ENCODE measurements around the gene USP7.
"Not testable (repeated sequence)": the region's sequence is repeated elsewhere in the genome, so short reads cannot be mapped to it uniquely, and the experiment has no call there.

The USP7 gene

DNA sequence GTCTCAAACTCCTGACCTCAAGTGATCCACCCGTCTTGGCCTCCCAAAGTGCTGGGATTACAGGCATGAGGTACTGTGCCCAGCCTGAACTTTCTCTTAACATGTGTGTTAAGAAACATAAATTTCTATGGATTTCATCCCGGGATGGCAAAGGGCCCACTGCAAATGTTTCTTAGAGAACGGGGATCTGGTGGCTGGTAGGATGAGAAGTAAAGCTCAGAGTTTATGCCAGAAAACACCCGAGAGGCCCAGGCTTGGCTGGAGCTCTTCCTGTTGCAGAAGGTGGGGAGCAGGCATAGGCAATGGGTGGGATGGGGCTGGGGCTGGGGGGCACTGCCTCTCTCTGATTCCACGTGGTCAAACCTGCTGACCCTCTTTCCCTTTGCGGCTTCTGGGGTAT lies 89.3 kb downstream of the USP7 start:
- Histone ChIP-seq H3K9me3 (ENCODE audit: control extremely low read depth in 1 of 5, control insufficient read depth in 4 of 5, insufficient read depth in 2 of 5, low read depth in 1 of 5, low read length in 4 of 5) (no peaks in the 10 kb centered on the region), H3K36me3 (ENCODE audit: control insufficient read depth in 4 of 4, insufficient read depth in 4 of 4, low read length in 3 of 4) (no peaks in the 10 kb centered on the region), H3K27me3 (replicated peaks in 2 of 5; ENCODE audit: control insufficient read depth in 4 of 5, insufficient read depth in 5 of 5, low read length in 4 of 5) (no peaks in the 10 kb centered on the region), H3K27ac (ENCODE audit: insufficient read depth in 1 of 2, low read depth in 1 of 2, low read length in 2 of 2, poor library complexity in 1 of 2, severe bottlenecking in 2 of 2) (no peak overlapping the region), H3K4me1 (ENCODE audit: control extremely low read depth in 1 of 4, control insufficient read depth in 4 of 4, insufficient read depth in 4 of 4, low read length in 3 of 4) (peaks cover 0 to 35% (median 16%) of the 10 kb centered on the region in 4 experiments), H3K4me3 (ENCODE audit: control insufficient read depth in 1 of 7, extremely low read depth in 1 of 7, insufficient read depth in 4 of 7, low read depth in 2 of 7, low read length in 6 of 7) (no peak overlapping the region)
- CTCF ChIA-PET = interaction anchor here (0.8 to 1.7 kb wide), 6 partner anchors 13 to 302 kb away, joined by 3 to 5 read pairs (median 3); no protein-coding TSS in a partner anchor
- WGBS (ENCODE audit: insufficient coverage) = 44% methylated on average over 3 of the region's 6 CpGs
- POLR2A ChIA-PET = interaction anchor here (0.9 kb wide), 1 partner anchor 16 kb away, joined by 3 read pairs; no protein-coding TSS in a partner anchor
- no peak for DNase-seq

DNA sequence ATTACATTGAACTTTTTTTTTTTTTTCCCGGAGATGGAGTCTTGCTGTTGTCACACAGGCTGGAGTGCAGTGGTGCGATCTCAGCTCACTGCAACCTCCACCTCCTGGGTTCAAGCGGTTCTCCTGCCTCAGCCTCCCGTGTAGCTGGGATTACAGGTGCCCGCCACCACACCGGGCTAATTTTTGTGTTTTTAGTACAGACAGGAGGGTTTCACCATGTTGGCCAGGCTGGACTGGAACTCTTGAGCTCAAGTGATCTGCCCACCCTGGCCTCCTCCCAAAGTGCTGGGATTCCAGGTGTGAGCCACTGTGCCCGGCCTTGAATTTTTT lies 89.9 kb downstream of the USP7 start:
- H3K4me3 ChIP-seq (ENCODE audit: control insufficient read depth in 1 of 7, extremely low read depth in 1 of 7, insufficient read depth in 4 of 7, low read depth in 2 of 7, low read length in 6 of 7); H3K36me3 ChIP-seq (ENCODE audit: control insufficient read depth in 4 of 4, insufficient read depth in 4 of 4, low read length in 3 of 4); H3K27ac ChIP-seq (ENCODE audit: insufficient read depth in 1 of 2, low read depth in 1 of 2, low read length in 2 of 2, poor library complexity in 1 of 2, severe bottlenecking in 2 of 2); H3K9me3 ChIP-seq (ENCODE audit: control extremely low read depth in 1 of 5, control insufficient read depth in 4 of 5, insufficient read depth in 2 of 5, low read depth in 1 of 5, low read length in 4 of 5); H3K27me3 ChIP-seq (replicated peaks in 2 of 5; ENCODE audit: control insufficient read depth in 4 of 5, insufficient read depth in 5 of 5, low read length in 4 of 5); DNase-seq: not testable (repeated sequence)
- CTCF ChIA-PET = interaction anchor here (0.6 to 4.3 kb wide), 10 partner anchors 8 to 302 kb away, joined by 3 to 36 read pairs (median 3); partner anchors contain the start of gene LITAFD
- POLR2A ChIA-PET = interaction anchor here (0.9 kb wide), 1 partner anchor 16 kb away, joined by 3 read pairs; no protein-coding TSS in a partner anchor
- 100% methylated on average over 3 of the region's 7 CpGs for WGBS (ENCODE audit: insufficient coverage)
- H3K4me1 ChIP-seq (ENCODE audit: control extremely low read depth in 1 of 4, control insufficient read depth in 4 of 4, insufficient read depth in 4 of 4, low read length in 3 of 4) = peaks cover 0 to 38% (median 19%) of the 10 kb centered on the region in 4 experiments

DNA sequence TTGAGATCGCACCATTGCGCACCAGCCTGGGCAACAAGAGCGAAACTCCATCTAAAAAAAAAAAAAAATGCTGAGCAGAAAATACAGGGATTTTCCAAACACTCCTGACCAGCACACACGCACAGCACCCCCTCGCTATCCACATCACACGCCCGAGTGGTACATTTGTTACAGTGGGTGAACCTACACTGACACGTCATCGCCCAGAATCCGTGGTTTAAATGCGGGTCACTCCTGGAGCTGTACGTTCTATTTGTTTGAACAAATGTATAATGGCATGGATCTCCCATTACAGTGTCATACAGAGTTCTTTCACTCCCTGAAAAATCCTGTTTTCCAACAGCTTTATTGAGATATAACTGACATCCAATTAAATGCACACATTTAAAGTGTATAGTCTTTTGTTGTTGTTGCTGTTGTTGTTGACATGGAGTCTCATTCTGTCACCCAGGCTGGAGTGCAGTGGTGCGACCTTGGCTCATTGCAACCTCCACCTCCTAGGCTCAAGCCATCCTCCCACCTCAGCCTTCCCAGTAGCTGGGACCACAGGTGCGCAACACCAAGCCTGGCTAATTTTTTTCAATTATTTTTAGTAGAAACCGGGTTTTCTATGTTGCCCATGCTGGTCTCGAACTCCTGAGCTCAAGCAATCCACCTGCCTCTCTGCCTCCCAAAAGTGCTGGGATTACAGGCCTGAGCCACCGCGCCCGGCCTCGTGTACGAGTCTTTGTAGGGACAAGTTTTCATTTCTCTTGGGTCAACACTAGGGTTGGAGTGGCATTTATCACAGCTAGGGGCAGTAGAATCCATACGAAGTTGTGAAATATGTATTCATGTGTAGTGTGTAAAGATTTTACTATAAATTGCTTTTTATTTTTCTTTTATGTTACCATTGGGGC lies 90.5 kb downstream of the USP7 start:
- no peaks in the 10 kb centered on the region for H3K27me3 ChIP-seq (replicated peaks in 2 of 5; ENCODE audit: control insufficient read depth in 4 of 5, insufficient read depth in 5 of 5, low read length in 4 of 5)
- WGBS (ENCODE audit: insufficient coverage) = 98% methylated on average over 15 of the region's 22 CpGs
- H3K4me3 ChIP-seq (ENCODE audit: control insufficient read depth in 1 of 7, extremely low read depth in 1 of 7, insufficient read depth in 4 of 7, low read depth in 2 of 7, low read length in 6 of 7) = no peak overlapping the region
- H3K9me3 ChIP-seq (ENCODE audit: control extremely low read depth in 1 of 5, control insufficient read depth in 4 of 5, insufficient read depth in 2 of 5, low read depth in 1 of 5, low read length in 4 of 5) = no peaks in the 10 kb centered on the region
- H3K27ac ChIP-seq (ENCODE audit: insufficient read depth in 1 of 2, low read depth in 1 of 2, low read length in 2 of 2, poor library complexity in 1 of 2, severe bottlenecking in 2 of 2) = no peak overlapping the region
- ChIA-PET CTCF (interaction anchor here (0.6 to 4.3 kb wide), 12 partner anchors 8 to 301 kb away, joined by 3 to 36 read pairs (median 3); partner anchors contain the start of gene LITAFD), POLR2A (no interaction called here)
- DNase-seq = peak in 2 of 3 donors; percentile 33 to 43
- H3K36me3 ChIP-seq (ENCODE audit: control insufficient read depth in 4 of 4, insufficient read depth in 4 of 4, low read length in 3 of 4) = no peaks in the 10 kb centered on the region
- H3K4me1 ChIP-seq (ENCODE audit: control extremely low read depth in 1 of 4, control insufficient read depth in 4 of 4, insufficient read depth in 4 of 4, low read length in 3 of 4) = peaks cover 0 to 37% (median 19%) of the 10 kb centered on the region in 4 experiments

DNA sequence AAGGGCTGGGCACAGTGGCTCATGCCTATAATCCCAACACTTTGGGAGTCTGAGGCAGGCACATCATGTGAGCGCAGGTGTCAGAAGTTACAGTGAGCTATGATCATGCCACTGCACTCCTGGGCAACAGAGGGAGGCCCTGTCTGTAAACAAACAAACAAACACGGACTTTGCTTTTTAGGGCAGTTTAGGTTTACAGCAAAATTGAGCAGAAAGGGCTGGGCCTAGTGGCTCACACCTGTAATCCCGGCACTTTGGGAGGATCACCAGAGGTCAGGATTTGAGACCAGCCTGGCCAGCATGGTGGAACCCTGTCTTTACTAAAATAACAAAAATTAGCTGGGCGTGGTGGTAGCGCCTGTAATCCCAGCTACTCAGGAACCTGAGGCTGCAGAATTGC lies 91.6 kb downstream of the USP7 start:
- ChIA-PET POLR2A (no interaction called here), CTCF (interaction anchor here (0.8 to 4.3 kb wide), 5 partner anchors 10 to 19 kb away, joined by 3 to 36 read pairs (median 3); partner anchors contain the start of gene LITAFD)
- no peaks in the 10 kb centered on the region for H3K27me3 ChIP-seq (replicated peaks in 2 of 5; ENCODE audit: control insufficient read depth in 4 of 5, insufficient read depth in 5 of 5, low read length in 4 of 5)
- H3K36me3 ChIP-seq (ENCODE audit: control insufficient read depth in 4 of 4, insufficient read depth in 4 of 4, low read length in 3 of 4) = no peaks in the 10 kb centered on the region
- H3K9me3 ChIP-seq (ENCODE audit: control extremely low read depth in 1 of 5, control insufficient read depth in 4 of 5, insufficient read depth in 2 of 5, low read depth in 1 of 5, low read length in 4 of 5) = no peaks in the 10 kb centered on the region
- 99% methylated on average over 5 of the region's 5 CpGs for WGBS (ENCODE audit: insufficient coverage)
- H3K4me1 ChIP-seq (ENCODE audit: control extremely low read depth in 1 of 4, control insufficient read depth in 4 of 4, insufficient read depth in 4 of 4, low read length in 3 of 4) = peaks cover 3 to 48% (median 30%) of the 10 kb centered on the region in 4 experiments
- H3K4me3 ChIP-seq (ENCODE audit: control insufficient read depth in 1 of 7, extremely low read depth in 1 of 7, insufficient read depth in 4 of 7, low read depth in 2 of 7, low read length in 6 of 7) = no peak overlapping the region
- DNase-seq = no peak
- no peak overlapping the region for H3K27ac ChIP-seq (ENCODE audit: insufficient read depth in 1 of 2, low read depth in 1 of 2, low read length in 2 of 2, poor library complexity in 1 of 2, severe bottlenecking in 2 of 2)

DNA sequence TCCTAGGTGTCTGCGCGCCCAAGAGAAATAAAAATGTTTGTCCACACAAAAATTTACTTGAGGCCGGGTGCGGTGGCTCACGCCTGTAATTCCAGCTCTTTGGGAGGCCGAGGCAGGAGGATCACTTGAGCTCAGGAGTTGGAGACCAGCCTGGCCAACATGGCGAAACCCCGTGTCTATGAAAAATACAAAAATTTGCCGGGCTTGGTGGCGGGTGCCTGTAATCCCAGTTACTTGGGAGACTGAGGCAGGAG lies 93.8 kb downstream of the USP7 start:
- POLR2A ChIA-PET; DNase-seq; H3K27ac ChIP-seq (ENCODE audit: insufficient read depth in 1 of 2, low read depth in 1 of 2, low read length in 2 of 2, poor library complexity in 1 of 2, severe bottlenecking in 2 of 2); H3K27me3 ChIP-seq (replicated peaks in 2 of 5; ENCODE audit: control insufficient read depth in 4 of 5, insufficient read depth in 5 of 5, low read length in 4 of 5); H3K36me3 ChIP-seq (ENCODE audit: control insufficient read depth in 4 of 4, insufficient read depth in 4 of 4, low read length in 3 of 4); H3K9me3 ChIP-seq (ENCODE audit: control extremely low read depth in 1 of 5, control insufficient read depth in 4 of 5, insufficient read depth in 2 of 5, low read depth in 1 of 5, low read length in 4 of 5): not testable (repeated sequence)
- CTCF ChIA-PET = interaction anchor here (1.2 to 4.3 kb wide), 3 partner anchors 10 to 20 kb away, joined by 3 to 36 read pairs (median 5); partner anchors contain the start of gene LITAFD
- 98% methylated on average over 9 of the region's 10 CpGs for WGBS (ENCODE audit: insufficient coverage)
- Histone ChIP-seq H3K4me1 (ENCODE audit: control extremely low read depth in 1 of 4, control insufficient read depth in 4 of 4, insufficient read depth in 4 of 4, low read length in 3 of 4) (peaks cover 3 to 63% (median 41%) of the 10 kb centered on the region in 4 experiments), H3K4me3 (ENCODE audit: control insufficient read depth in 1 of 7, extremely low read depth in 1 of 7, insufficient read depth in 4 of 7, low read depth in 2 of 7, low read length in 6 of 7) (peak overlapping the region in 1 of 7 experiments; percentile 82)

DNA sequence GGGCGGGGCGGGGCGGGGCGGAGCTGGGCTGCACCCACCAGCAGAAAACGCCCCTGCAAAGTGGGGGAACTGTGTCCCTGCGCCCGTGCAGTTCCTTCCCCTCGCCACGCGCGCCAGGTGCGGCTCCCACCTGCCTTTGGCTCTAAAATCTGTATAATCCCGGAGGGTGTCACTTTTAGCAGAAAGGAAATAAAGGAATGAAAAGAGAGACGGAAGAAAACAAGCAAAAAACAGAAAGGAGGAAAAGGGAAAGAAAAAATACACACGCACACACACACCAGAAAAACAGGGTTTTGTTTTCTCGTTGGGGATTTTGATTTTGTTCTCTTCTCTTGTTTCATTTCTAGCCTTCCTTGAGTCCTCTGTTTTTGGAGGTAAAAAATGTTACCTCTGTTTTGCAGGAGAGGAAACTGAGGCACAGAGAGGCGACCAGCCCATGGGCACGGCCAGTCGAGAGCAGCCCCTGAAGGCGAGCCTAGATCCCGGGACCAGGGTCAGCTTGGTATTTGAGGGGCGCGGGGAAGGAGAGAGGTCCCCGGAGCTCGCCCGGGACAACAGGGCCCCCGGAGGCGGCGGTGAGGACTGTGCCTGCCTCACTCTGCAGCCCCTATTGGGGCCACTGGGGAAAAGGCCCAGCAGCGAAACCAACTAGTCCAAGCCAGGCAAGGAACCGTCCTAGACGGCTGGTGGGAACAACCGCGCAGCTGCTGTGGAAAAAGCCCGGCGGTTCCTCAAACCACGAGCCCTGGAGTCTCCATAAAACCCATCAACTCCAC lies 94.3 kb downstream of the USP7 start:
- peak overlapping the region in 6 of 7 experiments; percentile 52 to 82 (median 66) for H3K4me3 ChIP-seq (ENCODE audit: control insufficient read depth in 1 of 7, extremely low read depth in 1 of 7, insufficient read depth in 4 of 7, low read depth in 2 of 7, low read length in 6 of 7)
- H3K4me1 ChIP-seq (ENCODE audit: control extremely low read depth in 1 of 4, control insufficient read depth in 4 of 4, insufficient read depth in 4 of 4, low read length in 3 of 4) = peaks cover 3 to 67% (median 41%) of the 10 kb centered on the region in 4 experiments
- no peak overlapping the region for H3K27ac ChIP-seq (ENCODE audit: insufficient read depth in 1 of 2, low read depth in 1 of 2, low read length in 2 of 2, poor library complexity in 1 of 2, severe bottlenecking in 2 of 2)
- ChIA-PET POLR2A (interaction anchor here (0.7 to 1.3 kb wide), 3 partner anchors 11 to 222 kb away, joined by 3 to 6 read pairs (median 5); partner anchors contain the start of gene HAPSTR1), CTCF (interaction anchor here (0.9 to 4.3 kb wide), 7 partner anchors 9 to 233 kb away, joined by 3 to 36 read pairs (median 5); partner anchors contain the start of gene LITAFD)
- H3K9me3 ChIP-seq (ENCODE audit: control extremely low read depth in 1 of 5, control insufficient read depth in 4 of 5, insufficient read depth in 2 of 5, low read depth in 1 of 5, low read length in 4 of 5) = no peaks in the 10 kb centered on the region
- 25% methylated on average over 25 of the region's 37 CpGs for WGBS (ENCODE audit: insufficient coverage)
- H3K36me3 ChIP-seq (ENCODE audit: control insufficient read depth in 4 of 4, insufficient read depth in 4 of 4, low read length in 3 of 4) = peaks cover 0 to 3% (median 0%) of the 10 kb centered on the region in 4 experiments
- DNase-seq = peak in 2 of 3 donors; percentile 46 to 58
- no peaks in the 10 kb centered on the region for H3K27me3 ChIP-seq (replicated peaks in 2 of 5; ENCODE audit: control insufficient read depth in 4 of 5, insufficient read depth in 5 of 5, low read length in 4 of 5)
